Skeletal muscle cell (primary cell): ENCODE data around the gene LAMA3.
"Not testable (repeated sequence)": the region's sequence is repeated elsewhere in the genome, so short reads cannot be mapped to it uniquely, and the experiment has no call there.

Experiments
- DNase-seq: peaks from one replicate; pipeline ENCODE4 v3.0.0-alpha.2; 2010; ENCODE audit warnings: low read depth
- H3K4me3 ChIP-seq: 2 replicates; pipeline ENCODE4 v1.5.1; 2011; ENCODE audit warnings: low read depth, mild to moderate bottlenecking, control low read depth, low read length, moderate library complexity

The LAMA3 gene

GRCh38 chr18:23701017-23701416 is 11.8 kb downstream of the LAMA3 start:
- DNase-seq: no peak
- no peak overlapping the region for H3K4me3 ChIP-seq

- DNase-seq: no peak
- H3K4me3 ChIP-seq: no peak overlapping the region
Measured at GRCh38 chr18:23701544-23702064, 12.4 kb downstream of the LAMA3 start.

GRCh38 chr18:23702606-23703005 is 13.4 kb downstream of the LAMA3 start:
- no peak for DNase-seq
- H3K4me3 ChIP-seq: no peak overlapping the region

- H3K4me3 ChIP-seq: no peak overlapping the region
- DNase-seq: peak; percentile 44
Measured at GRCh38 chr18:23703057-23703986, 14.1 kb downstream of the LAMA3 start.

- no peak for DNase-seq
- H3K4me3 ChIP-seq: no peak overlapping the region
Measured at GRCh38 chr18:23703987-23704384, 14.7 kb downstream of the LAMA3 start.

- no peak overlapping the region for H3K4me3 ChIP-seq
- DNase-seq: no peak
Measured at GRCh38 chr18:23704806-23705205, 15.6 kb downstream of the LAMA3 start.

GRCh38 chr18:23706971-23707640 is 17.9 kb downstream of the LAMA3 start:
- DNase-seq: no peak
- H3K4me3 ChIP-seq: no peak overlapping the region

GRCh38 chr18:23710068-23710527 is 20.8 kb downstream of the LAMA3 start:
- no peak overlapping the region for H3K4me3 ChIP-seq
- no peak for DNase-seq

- no peak for DNase-seq
- H3K4me3 ChIP-seq: no peak overlapping the region
Measured at GRCh38 chr18:23710946-23711345, 21.7 kb downstream of the LAMA3 start.

GRCh38 chr18:23711426-23711825 is 22.2 kb downstream of the LAMA3 start:
- H3K4me3 ChIP-seq: no peak overlapping the region
- DNase-seq: no peak

GRCh38 chr18:23712445-23712844 is 23.2 kb downstream of the LAMA3 start:
- no peak overlapping the region for H3K4me3 ChIP-seq
- DNase-seq: no peak

GRCh38 chr18:23714576-23714975 is 25.3 kb downstream of the LAMA3 start:
- H3K4me3 ChIP-seq: no peak overlapping the region
- no peak for DNase-seq

GRCh38 chr18:23716079-23716478 is 26.8 kb downstream of the LAMA3 start:
- not testable (repeated sequence) for H3K4me3 ChIP-seq, DNase-seq

GRCh38 chr18:23716516-23716915 is 27.3 kb downstream of the LAMA3 start:
- H3K4me3 ChIP-seq: no peak overlapping the region
- peak; percentile 66 for DNase-seq

GRCh38 chr18:23716966-23717365 is 27.7 kb downstream of the LAMA3 start:
- no peak overlapping the region for H3K4me3 ChIP-seq
- DNase-seq: no peak

GRCh38 chr18:23718243-23718720 is 29.0 kb downstream of the LAMA3 start:
- DNase-seq: peak; percentile 75
- H3K4me3 ChIP-seq: no peak overlapping the region

- H3K4me3 ChIP-seq: no peak overlapping the region
- no peak for DNase-seq
Measured at GRCh38 chr18:23718731-23719130, 29.5 kb downstream of the LAMA3 start.

- no peak overlapping the region for H3K4me3 ChIP-seq
- DNase-seq: peak; percentile 94
Measured at GRCh38 chr18:23719634-23720201, 30.5 kb downstream of the LAMA3 start.

GRCh38 chr18:23721696-23722480 is 32.6 kb downstream of the LAMA3 start:
- no peak for DNase-seq
- H3K4me3 ChIP-seq: no peak overlapping the region
